ENCODE measurements around the gene EPHB1.
"Not testable (repeated sequence)": the region's sequence is repeated elsewhere in the genome, so short reads cannot be mapped to it uniquely, and the experiment has no call there.

EPHB1 gene

DNA sequence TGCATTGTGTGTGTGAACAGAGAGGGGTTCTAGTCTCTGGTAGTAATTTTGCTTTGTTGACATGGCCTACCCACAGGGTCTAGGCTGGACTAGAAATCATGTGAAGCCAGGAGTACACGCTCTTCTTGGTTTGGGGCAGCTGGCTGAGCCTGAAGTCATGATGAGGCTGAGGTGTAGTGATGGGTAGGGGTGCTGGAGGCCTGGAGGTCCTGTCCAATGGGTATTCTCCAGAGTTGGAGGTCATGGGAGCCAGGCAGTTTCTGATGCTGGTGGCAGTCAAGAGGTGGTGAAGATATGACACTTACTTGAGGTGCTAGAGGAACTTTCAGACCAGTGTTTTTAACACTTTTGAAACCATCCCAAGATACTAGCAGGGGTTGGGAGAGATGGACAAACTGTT is 18.5 kb upstream of the EPHB1 start:
- no peak for DNase-seq (ENCODE audit: low read depth in 3 of 3)

DNA sequence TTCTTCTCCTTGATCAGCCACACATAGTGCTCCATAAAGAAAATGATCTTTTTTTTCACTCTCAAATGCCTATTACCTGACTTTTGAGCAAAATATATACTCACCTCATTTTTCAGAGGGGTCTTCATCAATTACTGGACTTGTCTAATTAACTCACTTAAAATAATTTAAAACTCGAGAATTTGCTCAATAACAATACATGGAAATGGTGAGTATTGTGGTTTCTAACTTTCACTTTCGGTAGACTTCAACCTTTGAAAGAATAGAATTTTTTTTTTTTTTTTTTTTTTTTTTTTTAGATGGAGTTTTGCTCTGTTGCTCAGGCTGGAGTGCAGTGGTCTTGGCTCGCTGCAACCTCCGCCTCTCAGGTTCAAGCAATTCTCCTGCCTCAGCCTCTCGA is 17.7 kb upstream of the EPHB1 start:
- no peak for DNase-seq (ENCODE audit: low read depth in 3 of 3)

DNA sequence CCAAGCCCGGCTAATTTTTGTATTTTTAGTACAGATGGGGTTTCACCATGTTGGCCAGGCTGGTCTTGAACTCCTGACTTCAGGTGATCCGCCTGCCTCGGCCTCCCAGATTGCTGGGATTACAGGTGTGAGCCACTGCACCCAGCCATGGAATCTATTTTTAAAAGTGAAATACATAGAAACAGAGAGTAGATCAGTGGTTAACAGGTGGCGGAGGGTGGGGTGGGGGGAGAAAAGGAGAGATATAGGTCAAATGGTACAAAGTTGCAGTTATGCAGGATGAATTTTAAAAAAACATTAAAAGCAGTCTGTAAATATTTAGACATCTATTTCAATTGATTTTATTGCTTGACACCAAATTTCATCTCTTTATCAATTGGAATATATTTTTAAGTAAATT is 6.8 kb upstream of the EPHB1 start:
- not testable (repeated sequence) for DNase-seq (ENCODE audit: low read depth in 3 of 3)

GRCh38 chr3:134790065-134790464 is 5.0 kb upstream of the EPHB1 start:
- no peak for DNase-seq (ENCODE audit: low read depth in 3 of 3)

DNA sequence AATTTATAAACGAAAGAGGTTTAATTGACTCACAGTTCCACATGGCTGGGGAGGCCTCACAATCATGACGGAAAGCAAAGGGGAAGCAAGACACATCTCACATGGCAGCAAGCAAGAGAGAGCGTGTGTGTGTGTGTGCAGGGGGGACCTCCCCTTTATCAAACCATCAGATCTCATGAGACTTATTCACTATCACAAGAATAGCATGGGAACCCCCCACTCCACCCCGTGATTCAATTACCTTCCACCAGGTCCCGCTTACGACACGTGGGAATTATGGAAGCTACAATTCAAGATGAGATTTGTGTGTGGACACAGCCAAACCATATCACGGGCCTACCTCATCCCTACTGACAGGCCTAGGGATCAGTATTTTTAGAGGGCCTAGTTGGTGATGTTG is 3.1 kb upstream of the EPHB1 start:
- DNase-seq (ENCODE audit: low read depth in 3 of 3): no peak

GRCh38 chr3:134792700-134793099 is 2.4 kb upstream of the EPHB1 start:
- DNase-seq (ENCODE audit: low read depth in 3 of 3): no peak

DNA sequence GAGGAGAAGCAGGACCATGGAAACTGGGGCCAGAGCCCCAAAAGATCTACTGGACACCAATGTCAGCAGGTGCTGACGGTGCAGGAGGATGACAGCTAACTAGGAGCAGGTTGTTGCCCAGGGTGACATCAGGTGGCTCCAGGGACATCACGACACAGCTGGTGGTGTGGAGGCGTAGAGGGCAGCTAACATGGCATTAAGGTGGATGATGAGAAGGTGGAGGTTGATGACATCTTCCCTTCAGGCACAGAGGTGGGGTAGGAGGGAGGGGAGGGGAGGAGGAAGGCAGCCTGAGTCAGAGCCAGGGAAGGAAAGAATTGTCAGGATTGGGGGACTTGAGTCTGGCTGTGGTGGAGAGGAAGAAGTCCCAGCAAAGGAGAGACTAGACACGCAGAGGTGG is 1.5 kb upstream of the EPHB1 start:
- DNase-seq (ENCODE audit: low read depth in 3 of 3): no peak

DNA sequence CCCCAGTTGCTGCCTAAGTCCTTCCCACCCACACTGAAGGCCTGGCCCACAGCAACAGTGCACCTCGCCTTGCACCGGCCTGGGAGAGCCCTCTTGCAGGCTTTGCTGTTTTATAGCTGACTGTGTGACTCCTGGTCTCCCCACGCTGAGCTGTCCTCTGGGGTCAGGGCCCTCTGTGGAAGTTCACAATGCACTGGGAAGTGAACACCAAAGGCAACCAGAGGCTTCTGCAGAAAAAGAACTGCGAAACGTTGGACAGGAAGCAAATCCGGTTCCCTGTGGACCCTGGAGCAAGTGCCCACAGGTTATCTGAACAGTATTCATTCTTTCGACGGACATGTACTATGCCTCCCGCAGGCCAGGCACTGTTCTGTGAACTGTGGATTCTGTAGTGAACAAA is 737 bp upstream of the EPHB1 start:
- DNase-seq (ENCODE audit: low read depth in 3 of 3): no peak

DNA sequence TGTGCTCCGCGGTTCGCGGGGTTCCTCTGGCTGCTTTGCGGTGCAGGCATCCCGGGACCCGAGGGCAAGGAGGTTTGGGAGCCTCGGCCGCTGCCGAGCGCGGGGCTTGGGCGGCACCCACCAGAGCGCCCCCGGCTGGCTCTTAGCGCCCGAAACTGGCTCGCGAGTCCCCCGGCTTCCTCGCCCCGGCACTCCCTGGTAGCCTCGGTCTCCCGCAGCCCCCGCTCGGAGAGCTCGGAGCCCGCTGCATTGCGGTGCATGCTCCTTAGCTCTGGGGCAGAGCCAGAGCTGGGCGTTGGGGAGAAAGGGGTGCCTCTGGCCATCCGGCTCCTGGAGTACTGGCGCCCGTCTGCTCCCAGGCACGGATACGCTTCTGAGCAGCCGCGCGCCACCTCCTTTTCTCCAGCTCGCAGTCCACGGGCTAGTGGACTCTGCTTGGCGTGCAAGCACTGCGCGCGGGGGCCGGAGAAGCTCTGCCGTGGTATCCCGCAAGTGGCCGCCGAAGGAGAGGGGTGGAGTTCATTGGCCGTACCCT is 753 bp downstream of the EPHB1 start:
- DNase-seq (ENCODE audit: low read depth in 3 of 3): no peak

DNA sequence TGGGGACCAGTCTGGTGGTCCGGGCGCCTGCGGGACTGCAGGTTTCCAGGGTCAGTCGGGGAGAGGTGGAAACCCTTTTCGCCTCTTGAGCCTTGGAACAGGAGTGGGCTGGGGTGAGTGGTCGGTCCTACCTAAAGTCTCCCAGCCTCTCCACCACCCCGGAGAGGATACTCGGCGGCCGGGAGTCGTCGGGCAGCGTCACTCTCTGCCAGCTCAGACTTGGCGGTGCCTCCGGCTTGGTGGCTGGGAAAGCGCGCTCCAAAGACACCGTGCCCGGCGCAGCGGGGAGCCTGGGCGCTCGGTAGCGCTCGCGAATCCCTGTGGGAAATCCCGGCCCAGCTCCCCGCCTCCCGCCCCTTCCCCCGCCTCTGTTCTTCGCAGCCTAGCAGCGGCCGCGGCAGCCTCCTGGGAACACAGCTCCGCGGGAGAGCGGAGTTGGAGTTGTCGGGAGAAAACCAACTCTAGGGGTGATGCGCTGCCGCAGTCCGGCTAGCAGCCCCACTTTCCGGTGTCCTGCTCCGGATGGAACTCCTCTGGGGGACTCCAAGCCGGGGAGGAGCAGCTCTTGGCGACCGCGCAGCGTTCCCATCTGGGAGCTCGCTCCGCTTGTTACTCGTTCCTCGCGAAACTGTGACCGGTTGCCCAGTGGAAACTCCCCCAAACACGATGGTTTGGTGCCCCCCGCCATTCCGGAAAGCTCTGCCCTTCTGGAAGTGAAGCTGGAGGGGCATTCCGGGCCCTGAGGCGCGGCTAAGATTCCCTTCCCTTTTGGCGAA is 1.4 kb downstream of the EPHB1 start:
- DNase-seq (ENCODE audit: low read depth in 3 of 3): no peak

DNA sequence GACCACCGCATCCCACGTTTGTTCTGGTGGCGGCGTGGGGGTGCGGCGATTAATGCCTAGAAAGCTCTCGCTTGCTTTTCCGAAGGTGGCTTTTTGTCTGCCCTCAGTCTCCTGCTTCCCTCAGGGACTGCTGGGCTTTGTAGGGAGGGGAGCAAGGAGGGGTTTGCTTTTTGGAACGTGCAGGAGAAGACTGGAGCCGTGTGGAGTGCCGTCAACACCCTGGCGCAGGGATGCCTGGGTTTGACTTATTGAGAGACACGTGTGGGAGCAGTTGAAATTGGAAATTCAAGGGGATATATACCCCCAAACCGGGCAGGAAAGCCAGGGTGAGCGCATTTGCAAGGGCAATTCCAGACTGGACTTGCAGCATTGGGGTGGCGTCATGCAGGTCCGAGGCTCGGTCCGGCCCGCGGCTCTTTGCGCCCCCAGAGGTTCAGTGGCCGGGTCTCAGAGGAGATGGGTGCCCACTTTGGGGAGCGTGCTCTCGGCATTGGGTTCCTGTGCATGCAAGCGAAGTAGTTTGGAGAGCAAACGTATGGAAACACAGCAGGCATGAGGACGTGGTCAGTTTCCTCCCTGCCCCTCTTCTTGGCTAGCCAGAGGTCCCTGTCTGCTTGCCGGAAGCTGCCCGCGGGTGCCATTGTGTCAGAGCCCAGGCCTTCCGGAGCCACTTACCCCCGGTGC is 2.1 kb downstream of the EPHB1 start:
- DNase-seq (ENCODE audit: low read depth in 3 of 3): no peak

- no peak for DNase-seq (ENCODE audit: low read depth in 3 of 3)
Observed at GRCh38 chr3:134797741-134798451, 2.8 kb downstream of the EPHB1 start.

DNA sequence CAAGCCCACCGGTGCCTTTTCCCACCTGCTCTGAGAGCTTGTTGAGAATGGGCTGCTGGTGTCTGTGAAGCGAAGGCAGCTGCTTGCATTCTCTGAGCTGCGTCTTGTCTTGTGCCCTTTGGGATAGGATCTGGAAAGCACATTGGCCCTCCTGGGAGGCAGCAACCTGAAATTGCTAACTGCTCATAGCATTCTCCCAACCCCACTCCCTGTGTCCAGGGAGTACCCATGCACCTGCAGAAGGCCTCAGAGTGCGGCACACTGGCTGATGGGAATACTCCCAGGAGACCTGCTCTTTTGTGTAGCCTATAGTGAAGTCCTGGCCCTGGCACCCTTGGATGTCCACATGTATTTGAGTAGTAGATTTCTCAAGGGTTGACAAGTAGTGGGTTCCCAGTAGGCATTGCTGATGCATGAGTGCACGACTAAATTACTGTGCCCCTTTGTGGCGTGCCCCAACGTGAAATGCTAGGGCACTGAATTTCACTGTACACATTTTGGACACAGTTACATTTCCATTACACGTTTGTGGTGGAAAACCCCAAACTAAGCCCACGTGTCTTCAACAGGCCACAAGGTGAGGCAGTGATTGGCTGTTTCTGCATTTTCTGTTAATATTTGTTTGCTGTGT is 3.7 kb downstream of the EPHB1 start:
- DNase-seq (ENCODE audit: low read depth in 3 of 3): no peak

DNA sequence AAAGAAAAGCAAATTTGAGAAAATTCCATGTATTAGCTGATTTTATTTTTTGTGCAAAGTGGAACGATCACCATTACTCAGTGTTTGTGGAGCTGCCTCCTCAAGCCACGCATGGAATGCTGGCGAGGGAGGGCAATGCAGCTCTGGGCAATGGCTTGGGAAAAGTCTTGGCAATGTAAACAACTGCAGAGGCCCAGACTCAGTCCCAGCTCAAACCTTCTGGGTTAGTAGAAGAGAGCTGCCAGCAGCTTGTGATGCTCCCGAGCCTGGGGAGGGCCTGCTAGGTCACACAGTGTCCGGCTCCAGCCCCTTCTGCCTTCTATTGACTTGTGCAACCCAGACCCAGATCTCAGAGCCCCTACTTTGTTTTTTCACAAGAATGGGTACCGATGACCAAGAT is 4.3 kb downstream of the EPHB1 start:
- DNase-seq (ENCODE audit: low read depth in 3 of 3): no peak

- no peak for DNase-seq (ENCODE audit: low read depth in 3 of 3)
Observed at GRCh38 chr3:134801204-134801958, 6.3 kb downstream of the EPHB1 start.

DNA sequence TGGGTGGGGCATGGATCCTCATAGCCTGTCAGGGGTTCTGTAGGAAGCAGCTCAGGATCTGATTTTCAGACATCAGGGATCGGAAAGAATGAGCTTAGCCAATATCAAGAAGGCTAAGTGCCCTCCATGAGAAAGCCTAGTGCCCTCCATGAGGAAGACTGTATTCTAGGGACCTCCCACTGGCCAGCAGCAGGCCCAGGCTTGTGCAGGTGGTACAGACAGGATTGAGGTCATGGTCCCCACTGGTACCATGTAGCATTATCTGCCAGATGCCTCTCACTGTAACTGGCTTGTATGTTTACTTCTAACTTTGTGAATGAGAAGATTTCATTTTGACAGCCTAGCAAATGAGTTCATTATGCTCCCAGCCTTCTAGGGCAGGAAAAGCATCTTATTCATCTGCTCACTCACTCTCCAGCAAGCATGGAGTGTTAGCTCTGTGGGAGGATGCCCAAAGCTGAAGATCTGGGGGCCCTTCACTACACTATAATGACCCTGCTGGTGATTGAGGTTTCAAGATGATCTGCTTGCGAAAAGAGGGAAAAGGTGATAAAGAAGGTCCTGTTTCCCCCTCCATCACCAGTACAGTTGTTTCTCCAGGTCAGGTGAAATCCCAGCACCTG is 7.5 kb downstream of the EPHB1 start:
- DNase-seq (ENCODE audit: low read depth in 3 of 3): no peak

DNA sequence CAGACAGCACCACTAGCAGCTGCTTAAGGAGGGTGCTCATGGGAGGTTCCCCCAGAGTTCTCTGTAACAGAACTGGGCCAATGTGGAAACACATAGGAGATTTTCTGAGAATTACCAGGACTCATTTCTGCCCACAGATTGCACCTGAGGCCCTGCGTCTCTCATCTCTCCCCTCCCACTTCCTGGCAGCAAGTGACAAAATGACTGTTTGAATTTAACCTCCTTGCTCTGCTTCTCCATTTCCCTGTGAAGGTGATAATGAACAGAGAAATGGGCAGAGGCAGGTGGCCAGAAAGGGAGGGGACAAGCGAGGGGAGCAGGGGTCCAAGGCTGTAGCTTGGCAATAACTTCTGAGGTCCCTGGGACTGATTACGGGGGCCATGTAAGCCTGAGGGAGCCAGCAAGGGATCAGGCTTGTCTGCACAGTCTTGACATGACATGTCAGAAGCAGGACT is 8.0 kb downstream of the EPHB1 start:
- DNase-seq (ENCODE audit: low read depth in 3 of 3): peak in 2 of 3 donors; percentile 20 to 23

DNA sequence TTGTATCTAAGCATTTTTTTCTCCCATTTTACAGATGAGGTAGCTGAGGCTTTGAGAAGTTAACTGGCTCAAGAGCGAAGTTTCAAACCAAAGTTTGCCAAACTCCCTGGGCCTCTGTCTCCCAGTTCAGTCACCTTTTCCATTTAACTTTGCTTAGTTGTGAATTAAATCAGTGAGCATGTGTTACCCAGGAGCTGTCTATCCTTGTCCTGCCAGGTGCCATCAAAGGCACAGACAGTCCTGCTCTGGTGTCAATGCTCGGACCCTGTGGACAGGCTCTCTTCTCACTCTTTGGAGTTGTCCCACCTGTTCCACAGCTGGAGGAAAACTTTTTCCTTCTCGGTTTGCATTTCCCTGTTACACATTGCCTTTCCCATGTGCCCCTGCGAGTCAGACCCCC is 8.6 kb downstream of the EPHB1 start:
- DNase-seq (ENCODE audit: low read depth in 3 of 3): no peak

GRCh38 chr3:134804508-134805480 is 9.7 kb downstream of the EPHB1 start:
- DNase-seq (ENCODE audit: low read depth in 3 of 3): no peak

DNA sequence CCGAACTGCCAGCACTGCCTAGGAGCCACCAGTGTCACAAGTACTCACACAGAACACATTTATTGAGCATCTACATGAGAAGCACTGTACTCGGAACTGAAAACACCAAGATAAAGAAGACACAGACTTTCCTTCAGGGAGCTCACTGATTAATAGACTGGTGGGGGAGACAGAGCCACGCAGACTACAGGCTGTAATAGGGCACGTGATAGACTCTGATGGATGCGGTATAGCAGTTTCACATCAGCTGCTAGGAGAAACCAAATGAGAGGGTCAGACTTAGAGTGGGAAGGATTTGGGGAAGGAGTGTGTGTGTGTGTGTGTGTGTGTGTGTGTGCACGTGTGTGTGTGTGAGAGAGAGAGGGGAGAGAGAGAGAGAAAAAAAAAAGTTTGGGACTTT is 12.1 kb downstream of the EPHB1 start:
- DNase-seq (ENCODE audit: low read depth in 3 of 3): no peak
